ENCODE results near the gene MZT2A.
A peak's percentile ranks its signal among the peaks of the same experiment; 100 is the strongest.
"Not testable (repeated sequence)": the region's sequence is repeated elsewhere in the genome, so short reads cannot be mapped to it uniquely, and the experiment has no call there.

MZT2A gene

GRCh38 chr2:131454914-131455313 is 37.3 kb downstream of the MZT2A start:
- not testable (repeated sequence) for DNase-seq (ENCODE audit: low read depth in 2 of 3, low spot score in 1 of 3)

- not testable (repeated sequence) for DNase-seq (ENCODE audit: low read depth in 2 of 3, low spot score in 1 of 3)
Observed at GRCh38 chr2:131451265-131451949, 40.8 kb downstream of the MZT2A start.

GRCh38 chr2:131447981-131448380 is 44.2 kb downstream of the MZT2A start:
- not testable (repeated sequence) for DNase-seq (ENCODE audit: low read depth in 2 of 3, low spot score in 1 of 3)

- DNase-seq (ENCODE audit: low read depth in 2 of 3, low spot score in 1 of 3) = no peak
Observed at GRCh38 chr2:131445896-131446295, 46.3 kb downstream of the MZT2A start.

GRCh38 chr2:131445515-131445797 is 46.7 kb downstream of the MZT2A start:
- DNase-seq (ENCODE audit: low read depth in 2 of 3, low spot score in 1 of 3) = not testable (repeated sequence)

GRCh38 chr2:131444736-131445514 is 47.3 kb downstream of the MZT2A start:
- not testable (repeated sequence) for DNase-seq (ENCODE audit: low read depth in 2 of 3, low spot score in 1 of 3)

GRCh38 chr2:131440742-131441468 is 51.3 kb downstream of the MZT2A start:
- DNase-seq (ENCODE audit: low read depth in 2 of 3, low spot score in 1 of 3) = peak in 1 of 3 donors; percentile 8
